GM10266 (cell line): ENCODE data around the gene MACF1.
"Not testable (repeated sequence)": the region's sequence is repeated elsewhere in the genome, so short reads cannot be mapped to it uniquely, and the experiment has no call there.

ENCODE experiments used
- DNase-seq: peaks from one replicate; pipeline ENCODE4 v3.0.0; 2012; ENCODE audit errors: extremely low spot score
- CTCF ChIP-seq: IDR thresholded peaks from 2 replicates; pipeline ENCODE4 v1.5.1; 2012; ENCODE audit warnings: mild to moderate bottlenecking, low read depth; ENCODE audit not compliant: control insufficient read depth, insufficient read depth; ENCODE audit errors: missing control alignments

MACF1 gene

GRCh38 chr1:39490596-39491145 is 286.2 kb downstream of the MACF1 start:
- TF ChIP-seq CTCF: no peak
- DNase-seq: no peak

GRCh38 chr1:39491146-39491921 is 286.8 kb downstream of the MACF1 start, which contains the start of gene BMP8A:
Gene BMP8A (plus strand): TSS chr1:39491636. CDS start chr1:39491992, 356 bp downstream.
- DNase-seq: peak; percentile 94
- TF ChIP-seq CTCF: no peak

- not testable (repeated sequence) for DNase-seq
Observed at GRCh38 chr1:39492118-39493042, 287.9 kb downstream of the MACF1 start.

GRCh38 chr1:39493043-39493810 is 288.7 kb downstream of the MACF1 start:
- DNase-seq: not testable (repeated sequence)

GRCh38 chr1:39494671-39495410 is 290.3 kb downstream of the MACF1 start:
- TF ChIP-seq CTCF: no peak
- no peak for DNase-seq

GRCh38 chr1:39496520-39496919 is 292.0 kb downstream of the MACF1 start:
- not testable (repeated sequence) for DNase-seq

GRCh38 chr1:39497585-39497984 is 293.1 kb downstream of the MACF1 start:
- DNase-seq: no peak
- TF ChIP-seq CTCF: no peak

- DNase-seq: not testable (repeated sequence)
Observed at GRCh38 chr1:39498096-39498710, 293.7 kb downstream of the MACF1 start.

GRCh38 chr1:39498821-39499220 is 294.3 kb downstream of the MACF1 start:
- DNase-seq: not testable (repeated sequence)
